GM12872 (cell line): ENCODE measurements around the gene FAM120B.

Experiments used
- TF ChIP-seq, protein P1 (sequence below): IDR thresholded peaks from 3 replicates; pipeline ENCODE4 v1.5.1; 2011; ENCODE audit warnings: low read depth, mild to moderate bottlenecking, low read length, moderate library complexity; ENCODE audit not compliant: insufficient read depth

Gene FAM120B

DNA sequence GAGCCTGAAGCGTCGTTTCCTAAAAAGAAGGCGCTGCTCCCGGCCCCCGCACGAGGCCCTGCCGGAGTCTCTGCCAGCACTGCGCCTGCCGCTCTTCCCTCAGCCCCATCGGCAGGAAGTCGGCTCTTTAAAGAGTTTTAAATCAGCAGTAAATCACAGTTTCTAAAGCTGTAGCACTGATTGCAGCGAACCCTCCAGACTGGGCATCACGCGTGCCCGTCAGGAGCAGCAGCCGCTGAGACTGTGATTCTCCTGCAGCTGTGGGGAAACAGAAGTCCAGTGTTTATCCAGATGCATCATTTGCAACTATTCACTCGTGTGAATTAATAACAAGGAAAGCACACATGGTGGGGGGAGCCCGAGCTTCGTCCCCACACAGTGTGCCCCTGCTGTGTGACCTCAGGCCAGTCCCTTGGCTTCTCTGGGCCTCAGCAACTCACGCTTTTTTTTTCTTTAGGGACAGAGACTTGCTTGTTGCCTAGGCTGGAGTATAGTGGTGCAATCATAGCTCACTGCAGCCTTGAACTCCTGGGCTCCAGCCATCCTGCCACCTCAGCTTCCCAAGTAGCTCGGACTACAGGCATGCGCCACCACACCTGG, 44.0 kb upstream of the FAM120B start:
- TF ChIP-seq, protein P1, sequence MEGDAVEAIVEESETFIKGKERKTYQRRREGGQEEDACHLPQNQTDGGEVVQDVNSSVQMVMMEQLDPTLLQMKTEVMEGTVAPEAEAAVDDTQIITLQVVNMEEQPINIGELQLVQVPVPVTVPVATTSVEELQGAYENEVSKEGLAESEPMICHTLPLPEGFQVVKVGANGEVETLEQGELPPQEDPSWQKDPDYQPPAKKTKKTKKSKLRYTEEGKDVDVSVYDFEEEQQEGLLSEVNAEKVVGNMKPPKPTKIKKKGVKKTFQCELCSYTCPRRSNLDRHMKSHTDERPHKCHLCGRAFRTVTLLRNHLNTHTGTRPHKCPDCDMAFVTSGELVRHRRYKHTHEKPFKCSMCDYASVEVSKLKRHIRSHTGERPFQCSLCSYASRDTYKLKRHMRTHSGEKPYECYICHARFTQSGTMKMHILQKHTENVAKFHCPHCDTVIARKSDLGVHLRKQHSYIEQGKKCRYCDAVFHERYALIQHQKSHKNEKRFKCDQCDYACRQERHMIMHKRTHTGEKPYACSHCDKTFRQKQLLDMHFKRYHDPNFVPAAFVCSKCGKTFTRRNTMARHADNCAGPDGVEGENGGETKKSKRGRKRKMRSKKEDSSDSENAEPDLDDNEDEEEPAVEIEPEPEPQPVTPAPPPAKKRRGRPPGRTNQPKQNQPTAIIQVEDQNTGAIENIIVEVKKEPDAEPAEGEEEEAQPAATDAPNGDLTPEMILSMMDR, result no peak

DNA sequence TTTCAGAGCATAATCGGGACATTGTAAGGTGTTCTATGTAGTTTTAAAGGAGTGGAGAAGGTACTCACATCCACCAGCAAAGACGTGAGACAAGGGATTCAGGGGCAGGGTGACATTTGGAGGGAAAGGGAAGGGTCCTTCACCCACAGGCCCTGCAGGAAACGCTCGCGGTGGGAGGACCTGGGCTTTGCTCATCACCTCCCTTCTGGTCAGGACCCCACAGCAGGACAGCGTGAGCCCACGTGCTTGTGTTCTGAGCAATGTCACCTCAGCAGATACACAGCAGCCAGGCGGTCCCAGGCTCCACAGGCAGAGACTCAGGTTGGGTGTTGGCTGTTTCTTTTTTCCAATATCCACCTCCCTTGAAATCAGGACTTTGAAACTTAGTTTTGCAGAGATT, 43.1 kb upstream of the FAM120B start:
- TF ChIP-seq, protein P1, result no peak

DNA sequence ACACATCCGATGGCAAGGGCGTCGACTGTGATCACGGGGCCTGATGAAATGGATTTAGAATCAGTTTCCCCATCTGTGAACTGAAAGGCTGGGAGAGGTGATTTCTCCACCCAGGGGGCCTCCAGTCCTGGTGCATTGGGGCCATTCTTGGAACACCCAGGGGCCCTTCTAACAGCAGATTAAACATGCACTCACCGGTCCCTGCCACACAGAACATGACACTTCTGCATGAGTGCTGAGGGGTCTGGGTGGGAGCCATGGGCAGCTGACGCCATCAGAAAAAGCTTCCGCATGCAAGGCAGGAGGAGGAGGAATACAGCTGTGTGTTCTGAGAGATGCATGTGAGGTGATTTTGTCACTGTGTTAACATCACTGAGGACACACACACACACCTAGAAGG, 42.5 kb upstream of the FAM120B start:
- TF ChIP-seq, protein P1, result no peak

DNA sequence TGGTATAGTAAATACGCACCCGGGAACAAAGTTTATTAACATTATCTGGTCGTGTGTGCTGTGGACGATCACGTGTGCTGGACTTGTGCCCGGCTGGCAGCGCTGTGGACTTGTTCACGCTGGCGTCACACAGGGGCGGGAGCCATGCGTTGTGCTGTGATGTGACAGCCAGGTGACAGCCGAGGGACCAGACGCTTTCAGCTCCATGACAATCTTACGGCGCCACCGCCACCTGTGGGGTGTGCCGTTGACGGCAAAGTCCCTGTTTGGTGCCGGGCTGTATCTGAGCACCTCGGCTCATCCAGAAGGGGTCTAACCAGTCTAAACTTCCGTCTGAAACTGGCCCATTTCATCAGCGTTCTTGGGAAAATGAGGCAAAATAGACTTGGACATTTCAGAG, 40.9 kb upstream of the FAM120B start:
- TF ChIP-seq, protein P1, result no peak

DNA sequence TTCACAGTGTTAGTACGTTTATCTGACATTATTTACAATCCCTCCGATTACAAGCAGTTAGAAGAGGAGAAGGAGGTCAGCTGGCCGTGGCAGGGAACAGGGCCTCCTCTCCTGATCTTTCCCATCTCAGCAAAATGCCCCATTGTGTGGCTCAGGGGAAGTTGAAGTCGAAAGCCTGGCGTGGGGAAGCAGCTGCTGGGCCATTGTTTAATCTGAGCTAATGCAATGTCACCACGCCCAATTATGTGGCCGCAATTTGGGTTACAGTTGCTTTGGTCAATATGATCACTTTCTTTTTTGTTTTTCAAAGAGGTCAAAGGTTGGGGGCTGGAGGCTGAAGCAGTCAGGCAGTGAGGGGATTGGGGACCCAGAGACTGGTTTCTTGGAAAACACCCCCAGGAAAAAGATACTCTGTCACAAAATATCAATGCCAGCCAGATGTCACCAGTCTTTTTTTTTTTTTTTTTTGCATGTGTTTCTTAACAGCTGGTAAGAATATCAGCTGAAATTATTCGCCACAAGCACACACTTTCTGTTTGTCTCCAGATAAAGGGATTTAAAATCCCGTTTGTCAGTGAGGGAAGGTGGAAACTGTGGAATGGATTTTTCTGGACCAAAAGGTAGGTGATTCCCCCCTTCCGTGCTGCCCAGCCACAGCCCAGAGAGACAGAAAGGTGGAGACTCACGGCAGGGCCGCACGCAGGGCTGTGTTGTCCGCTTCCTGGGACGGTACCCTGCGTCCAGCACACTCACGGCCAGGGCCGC, 40.3 kb upstream of the FAM120B start:
- TF ChIP-seq, protein P1, result no peak

DNA sequence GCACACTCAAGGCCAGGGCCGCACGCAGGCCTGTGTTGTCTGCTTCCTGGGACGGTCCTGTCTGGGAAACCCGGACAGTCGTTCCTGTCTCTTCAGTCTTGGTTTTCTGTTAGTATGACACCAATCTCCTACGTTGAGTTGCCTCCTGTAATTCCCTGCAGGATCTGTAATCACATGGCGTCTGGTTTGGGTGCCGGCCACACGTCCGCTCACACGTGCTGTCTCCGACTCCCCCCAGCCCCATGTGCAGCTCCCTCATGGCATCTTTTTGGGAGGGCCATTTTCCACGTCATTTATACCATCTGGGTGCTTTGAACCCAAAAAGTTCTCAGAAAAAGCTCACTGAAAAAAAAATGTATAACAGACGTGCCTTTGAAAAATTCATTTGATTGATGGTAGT, 38.9 kb upstream of the FAM120B start:
- TF ChIP-seq, protein P1, result no peak

DNA sequence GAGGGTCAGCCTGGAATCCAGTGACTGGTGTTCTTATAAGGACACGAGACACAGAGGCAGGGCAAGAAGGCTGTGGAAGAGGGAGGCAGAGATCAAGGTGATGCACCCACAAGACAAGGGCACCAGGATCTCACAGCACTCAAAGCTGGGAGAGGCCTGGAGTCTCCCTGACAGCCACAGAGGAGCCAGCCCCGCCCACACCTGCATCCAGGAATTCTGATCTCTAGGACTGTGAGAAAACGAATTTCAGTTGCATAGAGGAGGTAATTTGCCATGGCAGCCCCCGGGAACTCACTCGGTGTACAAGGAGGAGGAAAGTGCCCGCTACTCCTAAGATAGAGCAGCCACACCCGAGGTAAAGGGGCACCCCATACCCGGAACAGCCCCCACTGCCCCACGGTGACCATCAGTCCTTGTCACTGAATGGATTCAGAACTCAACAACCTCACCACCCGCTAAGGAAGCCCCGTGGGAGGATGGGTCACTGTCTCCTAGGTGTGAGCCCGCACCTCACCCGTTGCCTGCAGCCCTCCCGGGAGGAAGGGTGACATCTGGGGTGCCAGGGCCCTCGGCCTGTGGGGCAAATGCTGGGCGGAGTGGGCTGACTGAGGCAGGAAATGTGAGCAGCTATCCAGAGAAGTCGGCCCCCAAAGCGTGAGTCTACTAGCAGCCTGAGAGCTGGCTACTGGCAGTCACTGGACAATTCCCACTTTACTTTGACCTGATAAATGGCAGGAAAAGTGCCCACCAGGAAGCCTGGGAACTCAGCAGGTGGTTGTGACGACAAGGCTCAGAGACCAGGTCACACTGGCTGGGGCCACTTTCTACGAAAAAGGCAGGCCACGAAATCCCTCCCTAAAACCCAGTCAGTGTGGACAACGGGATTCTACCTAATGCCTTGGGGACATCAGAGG, 38.1 kb upstream of the FAM120B start:
- TF ChIP-seq, protein P1, result no peak
